ENCODE results near the gene ANKS1A. TPM values are rescaled to one million over a fixed set of nuclear protein-coding genes. Genes with fewer than 3 reads are reported as not detected.
A peak's percentile ranks its signal among the peaks of the same experiment; 100 is the strongest.

The ANKS1A gene
- total and polyA plus RNA-seq, 3 experiments from 2014 or later = 3.0 to 9.6 (median 8.7) TPM

DNA sequence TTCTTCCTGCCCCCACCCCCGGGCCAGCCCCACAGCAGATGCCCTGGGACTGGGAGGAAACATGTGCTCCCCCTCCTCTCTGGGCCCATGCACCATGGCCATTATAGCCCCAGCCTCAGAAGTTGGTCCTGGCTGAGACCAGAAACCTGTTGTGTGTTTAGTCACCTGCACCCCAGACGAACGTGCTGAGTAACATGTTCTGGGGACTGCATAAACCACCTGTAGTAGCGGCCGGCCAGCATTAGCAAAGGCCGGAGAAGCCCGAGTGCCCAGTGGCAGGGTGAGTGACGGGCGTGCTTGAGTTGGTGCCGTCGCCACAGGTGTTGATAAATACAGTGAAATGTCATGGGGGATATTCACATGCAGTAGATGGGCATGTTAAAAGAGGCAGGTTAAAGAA, 178.2 kb downstream of the ANKS1A start:
- H3K4me3 Mint-ChIP-seq = no peak overlapping the region
- H3K4me1 Mint-ChIP-seq = peaks cover 0 to 2% (median 0%) of the 10 kb centered on the region in 3 donors
- H3K36me3 ChIP-seq (ENCODE audit: insufficient read depth, low read length) = no peaks in the 10 kb centered on the region
- H3K27ac Mint-ChIP-seq = no peak overlapping the region
- no peaks in the 10 kb centered on the region for H3K9me3 ChIP-seq (ENCODE audit: low read length)
- H3K27me3 ChIP-seq (ENCODE audit: insufficient read depth, low read length, poor library complexity, severe bottlenecking) = no peaks in the 10 kb centered on the region
- no peaks in the 10 kb centered on the region for H3K9me3 Mint-ChIP-seq
- DNase-seq = no peak
- H3K27ac ChIP-seq (ENCODE audit: low read depth, low read length) = no peak overlapping the region
- CTCF ChIA-PET = no interaction called here
- no peaks in the 10 kb centered on the region for H3K27me3 Mint-ChIP-seq
- H3K36me3 Mint-ChIP-seq = peaks cover 0 to 46% (median 8%) of the 10 kb centered on the region in 3 donors
- no peak overlapping the region for H3K4me3 ChIP-seq (ENCODE audit: low read length)
- no peaks in the 10 kb centered on the region for H3K4me1 ChIP-seq (ENCODE audit: insufficient read depth, low read length)
- POLR2A ChIA-PET = interaction anchor here (0.7 kb wide), 1 partner anchor 578 kb away, joined by 13 read pairs; no protein-coding TSS in a partner anchor

DNA sequence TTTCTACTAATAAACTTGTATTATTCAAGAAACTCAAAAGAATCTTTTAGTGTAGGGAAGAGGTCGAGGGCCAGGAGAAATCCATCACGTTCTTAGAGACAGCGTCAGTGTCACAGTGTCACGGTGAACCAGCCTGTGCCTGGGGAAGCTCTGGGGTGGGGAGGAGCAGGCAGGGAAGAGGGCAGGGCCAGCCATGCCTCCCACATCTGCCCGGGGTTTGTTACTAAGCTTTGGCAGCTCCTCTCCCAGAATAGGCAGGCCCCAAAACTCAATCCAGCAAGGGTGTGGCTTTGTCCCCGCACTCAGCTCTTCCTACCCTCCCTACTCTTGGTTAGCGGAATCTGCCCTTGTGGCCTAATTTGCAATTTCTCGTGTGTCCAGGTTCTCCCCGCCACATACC, 179.2 kb downstream of the ANKS1A start:
- Mint-ChIP-seq H3K4me3 (no peak overlapping the region), H3K27me3 (no peaks in the 10 kb centered on the region), H3K27ac (peak overlapping the region in 1 of 8 donors; percentile 52), H3K36me3 (peaks cover 0 to 41% (median 6%) of the 10 kb centered on the region in 3 donors), H3K4me1 (peaks cover 0 to 2% (median 0%) of the 10 kb centered on the region in 3 donors), H3K9me3 (no peaks in the 10 kb centered on the region)
- Histone ChIP-seq H3K9me3 (ENCODE audit: low read length) (no peaks in the 10 kb centered on the region), H3K27me3 (ENCODE audit: insufficient read depth, low read length, poor library complexity, severe bottlenecking) (no peaks in the 10 kb centered on the region), H3K4me3 (ENCODE audit: low read length) (no peak overlapping the region), H3K4me1 (ENCODE audit: insufficient read depth, low read length) (no peaks in the 10 kb centered on the region), H3K36me3 (ENCODE audit: insufficient read depth, low read length) (no peaks in the 10 kb centered on the region), H3K27ac (ENCODE audit: low read depth, low read length) (no peak overlapping the region)
- CTCF ChIA-PET = no interaction called here
- no peak for DNase-seq
- POLR2A ChIA-PET = no interaction called here

DNA sequence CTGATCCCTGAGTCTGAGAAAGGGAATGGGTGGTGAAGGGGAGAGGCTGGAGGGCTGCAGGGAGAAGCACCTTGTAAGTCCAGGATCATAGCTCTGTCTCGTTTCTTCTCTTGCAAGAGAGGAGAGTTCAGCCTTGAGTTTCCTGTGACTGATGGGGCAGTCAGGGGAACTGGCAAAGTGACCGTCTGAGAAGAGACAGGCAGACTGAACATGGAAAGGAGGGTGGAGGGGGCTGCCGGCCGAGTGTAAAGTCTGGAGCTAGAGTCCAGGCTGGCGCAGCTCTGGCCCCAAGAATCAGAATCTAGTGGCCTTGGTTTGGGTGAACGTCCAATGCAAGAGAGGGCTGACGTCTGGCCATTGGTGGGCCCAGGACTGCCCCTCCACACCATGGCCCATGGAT, 179.6 kb downstream of the ANKS1A start:
- Mint-ChIP-seq H3K4me1 (no peaks in the 10 kb centered on the region), H3K36me3 (peaks cover 0 to 41% (median 6%) of the 10 kb centered on the region in 3 donors), H3K27ac (no peak overlapping the region), H3K4me3 (no peak overlapping the region), H3K9me3 (no peaks in the 10 kb centered on the region), H3K27me3 (no peaks in the 10 kb centered on the region)
- POLR2A ChIA-PET = no interaction called here
- Histone ChIP-seq H3K4me3 (ENCODE audit: low read length) (no peak overlapping the region), H3K4me1 (ENCODE audit: insufficient read depth, low read length) (no peaks in the 10 kb centered on the region), H3K27me3 (ENCODE audit: insufficient read depth, low read length, poor library complexity, severe bottlenecking) (no peaks in the 10 kb centered on the region), H3K27ac (ENCODE audit: low read depth, low read length) (no peak overlapping the region), H3K36me3 (ENCODE audit: insufficient read depth, low read length) (no peaks in the 10 kb centered on the region), H3K9me3 (ENCODE audit: low read length) (no peaks in the 10 kb centered on the region)
- no peak for DNase-seq
- CTCF ChIA-PET = no interaction called here

DNA sequence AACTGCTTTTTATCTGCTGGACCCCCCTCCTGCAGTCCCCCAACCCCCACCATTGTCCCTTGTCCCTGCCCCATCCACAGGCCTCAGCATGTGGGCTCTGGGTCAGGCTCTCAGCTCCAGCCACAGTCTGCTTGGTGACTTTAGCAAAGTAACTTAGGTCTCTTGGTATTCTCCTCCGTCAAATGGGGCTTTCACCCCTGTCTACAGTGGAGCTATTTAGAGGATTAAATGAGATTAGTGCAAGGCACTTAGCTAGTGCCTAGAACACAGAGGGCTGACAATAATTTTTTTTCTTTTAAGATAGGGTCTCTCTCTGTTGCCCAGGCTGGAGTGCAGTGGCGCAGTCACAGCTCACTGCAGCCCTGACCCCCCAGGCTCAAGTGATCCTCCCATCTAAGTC, 180.2 kb downstream of the ANKS1A start:
- Histone ChIP-seq H3K4me3 (ENCODE audit: low read length) (no peak overlapping the region), H3K27me3 (ENCODE audit: insufficient read depth, low read length, poor library complexity, severe bottlenecking) (no peaks in the 10 kb centered on the region), H3K4me1 (ENCODE audit: insufficient read depth, low read length) (no peaks in the 10 kb centered on the region), H3K27ac (ENCODE audit: low read depth, low read length) (no peak overlapping the region), H3K9me3 (ENCODE audit: low read length) (no peaks in the 10 kb centered on the region), H3K36me3 (ENCODE audit: insufficient read depth, low read length) (no peaks in the 10 kb centered on the region)
- ChIA-PET POLR2A (no interaction called here), CTCF (no interaction called here)
- Mint-ChIP-seq H3K27me3 (no peaks in the 10 kb centered on the region), H3K27ac (no peak overlapping the region), H3K36me3 (peaks cover 0 to 43% (median 6%) of the 10 kb centered on the region in 3 donors), H3K4me1 (no peaks in the 10 kb centered on the region), H3K4me3 (no peak overlapping the region), H3K9me3 (no peaks in the 10 kb centered on the region)
- no peak for DNase-seq

DNA sequence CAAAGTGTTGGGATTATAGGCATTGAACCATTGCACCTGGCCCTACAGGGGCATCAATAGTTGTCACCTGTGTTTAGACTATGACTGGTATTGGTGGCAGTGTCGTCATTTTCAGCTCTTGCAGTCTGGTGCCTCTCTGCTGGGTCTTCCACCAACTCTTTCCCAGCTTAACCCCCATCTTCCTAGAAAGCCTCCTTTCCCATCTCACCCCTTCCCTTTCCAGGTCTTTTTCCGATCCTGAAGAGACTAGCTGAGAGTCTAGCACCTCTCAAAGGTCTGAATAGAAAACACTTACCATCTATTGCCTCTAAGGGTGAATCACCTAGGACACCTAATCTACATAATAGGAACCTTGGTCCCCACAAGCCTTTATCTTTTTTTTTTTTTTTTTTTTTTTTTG, 181.1 kb downstream of the ANKS1A start:
- Histone ChIP-seq H3K36me3 (ENCODE audit: insufficient read depth, low read length) (no peaks in the 10 kb centered on the region), H3K4me3 (ENCODE audit: low read length) (no peak overlapping the region), H3K4me1 (ENCODE audit: insufficient read depth, low read length) (no peaks in the 10 kb centered on the region), H3K27me3 (ENCODE audit: insufficient read depth, low read length, poor library complexity, severe bottlenecking) (no peaks in the 10 kb centered on the region), H3K27ac (ENCODE audit: low read depth, low read length) (no peak overlapping the region), H3K9me3 (ENCODE audit: low read length) (no peaks in the 10 kb centered on the region)
- H3K4me3 Mint-ChIP-seq = no peak overlapping the region
- ChIA-PET POLR2A (no interaction called here), CTCF (no interaction called here)
- no peaks in the 10 kb centered on the region for H3K9me3 Mint-ChIP-seq
- DNase-seq = no peak
- H3K36me3 Mint-ChIP-seq = peaks cover 0 to 43% (median 10%) of the 10 kb centered on the region in 3 donors
- H3K27ac Mint-ChIP-seq = no peak overlapping the region
- no peaks in the 10 kb centered on the region for H3K27me3 Mint-ChIP-seq
- no peaks in the 10 kb centered on the region for H3K4me1 Mint-ChIP-seq

DNA sequence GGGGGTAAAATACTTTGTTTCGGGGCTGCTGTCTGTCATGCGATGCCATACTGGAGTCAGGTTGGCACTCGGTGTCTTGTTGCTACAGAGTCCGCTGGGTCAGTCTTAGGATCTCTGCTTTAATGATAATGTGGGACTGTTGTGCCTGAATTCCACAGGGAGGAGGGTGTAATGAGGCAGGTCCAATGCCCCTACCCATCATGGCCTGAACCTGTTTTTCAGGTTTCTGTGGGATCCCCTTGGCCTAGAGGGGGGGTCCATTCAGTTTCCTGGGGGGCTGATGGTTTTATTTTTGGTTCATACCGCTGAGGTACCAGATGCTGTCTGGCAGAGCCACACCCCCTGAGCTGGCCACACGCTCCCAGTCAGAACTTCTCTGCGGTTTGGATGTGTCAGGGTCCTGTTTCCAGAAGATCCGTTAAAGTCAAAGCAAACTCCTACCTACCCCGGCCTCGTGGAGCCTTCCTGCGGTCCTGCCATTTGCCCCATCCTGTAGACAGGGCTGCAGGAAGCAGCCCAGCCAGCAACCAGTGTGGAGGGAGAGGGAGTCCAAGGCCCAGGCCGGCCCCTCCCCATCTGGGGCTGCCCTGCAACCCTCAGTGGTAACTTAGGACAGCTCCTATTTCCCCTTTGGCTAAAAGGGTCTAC, 182.4 kb downstream of the ANKS1A start:
- ChIA-PET POLR2A (no interaction called here), CTCF (no interaction called here)
- no peaks in the 10 kb centered on the region for H3K9me3 Mint-ChIP-seq
- Histone ChIP-seq H3K4me3 (ENCODE audit: low read length) (no peak overlapping the region), H3K4me1 (ENCODE audit: insufficient read depth, low read length) (no peaks in the 10 kb centered on the region), H3K9me3 (ENCODE audit: low read length) (no peaks in the 10 kb centered on the region), H3K27me3 (ENCODE audit: insufficient read depth, low read length, poor library complexity, severe bottlenecking) (no peaks in the 10 kb centered on the region), H3K27ac (ENCODE audit: low read depth, low read length) (no peak overlapping the region), H3K36me3 (ENCODE audit: insufficient read depth, low read length) (no peaks in the 10 kb centered on the region)
- H3K4me3 Mint-ChIP-seq = no peak overlapping the region
- H3K4me1 Mint-ChIP-seq = no peaks in the 10 kb centered on the region
- H3K27me3 Mint-ChIP-seq = no peaks in the 10 kb centered on the region
- peak overlapping the region in 1 of 8 donors; percentile 24 for H3K27ac Mint-ChIP-seq
- H3K36me3 Mint-ChIP-seq = peaks cover 0 to 41% (median 10%) of the 10 kb centered on the region in 3 donors
- DNase-seq = no peak

DNA sequence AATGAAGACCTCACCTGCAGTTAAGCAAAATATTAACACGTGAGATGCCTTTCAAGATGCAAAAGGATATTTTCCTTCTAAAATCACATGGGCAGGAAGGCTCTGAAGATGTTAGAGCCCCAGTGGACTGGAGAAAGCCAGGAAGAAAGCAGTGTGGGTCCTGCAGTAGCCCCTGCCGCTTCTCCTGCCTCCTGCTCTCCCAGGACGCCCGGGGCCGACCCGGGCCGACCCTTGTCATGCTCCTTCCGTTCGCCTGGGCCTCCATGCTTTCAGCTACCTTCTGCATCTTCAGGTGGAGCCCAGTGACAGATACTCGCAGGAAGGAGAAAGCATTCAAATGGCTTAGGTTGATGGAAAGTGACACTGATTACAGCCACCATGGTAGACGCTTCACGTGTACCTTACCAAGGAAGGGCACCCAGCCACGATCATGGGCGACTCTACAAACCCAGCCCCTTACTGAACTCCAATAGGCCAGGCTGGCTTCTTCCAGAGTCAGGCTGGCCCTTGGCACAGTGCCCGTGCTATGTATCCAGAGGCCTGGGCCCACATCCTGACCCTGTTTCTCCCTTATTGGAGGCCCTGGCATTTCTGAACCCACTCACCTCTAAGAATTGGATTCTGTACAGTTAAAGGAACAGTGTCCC, 183.1 kb downstream of the ANKS1A start:
- no peak for DNase-seq
- H3K27ac ChIP-seq (ENCODE audit: low read depth, low read length) = no peak overlapping the region
- Mint-ChIP-seq H3K36me3 (peaks cover 0 to 44% (median 14%) of the 10 kb centered on the region in 3 donors), H3K4me1 (no peaks in the 10 kb centered on the region), H3K27me3 (no peaks in the 10 kb centered on the region), H3K9me3 (no peaks in the 10 kb centered on the region), H3K27ac (peak overlapping the region in 1 of 8 donors; percentile 50), H3K4me3 (no peak overlapping the region)
- no peaks in the 10 kb centered on the region for H3K4me1 ChIP-seq (ENCODE audit: insufficient read depth, low read length)
- no peak overlapping the region for H3K4me3 ChIP-seq (ENCODE audit: low read length)
- H3K36me3 ChIP-seq (ENCODE audit: insufficient read depth, low read length) = no peaks in the 10 kb centered on the region
- no peaks in the 10 kb centered on the region for H3K27me3 ChIP-seq (ENCODE audit: insufficient read depth, low read length, poor library complexity, severe bottlenecking)
- ChIA-PET CTCF (no interaction called here), POLR2A (interaction anchor here (0.6 kb wide), 1 partner anchor 202 kb away, joined by 7 read pairs; no protein-coding TSS in a partner anchor)
- H3K9me3 ChIP-seq (ENCODE audit: low read length) = no peaks in the 10 kb centered on the region

DNA sequence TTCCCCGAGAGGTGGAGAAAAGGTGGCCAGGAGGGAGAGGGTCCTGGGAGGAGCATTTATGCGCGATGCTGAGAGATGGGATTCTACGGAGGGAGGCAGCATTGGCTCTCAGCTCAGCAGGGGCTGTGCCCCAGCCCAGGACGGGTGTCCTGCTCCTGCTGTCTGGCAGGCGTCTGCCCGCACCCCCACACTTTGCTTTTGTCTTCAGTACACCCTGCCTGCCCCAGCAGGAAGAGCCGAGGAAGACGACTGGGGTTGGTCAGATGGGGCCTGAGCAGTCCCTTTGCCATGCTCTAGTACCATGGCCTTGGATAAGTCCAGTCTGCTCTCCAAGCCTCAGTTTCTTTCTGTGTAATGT, 183.6 kb downstream of the ANKS1A start:
- POLR2A ChIA-PET = interaction anchor here (0.6 kb wide), 1 partner anchor 201 kb away, joined by 7 read pairs; no protein-coding TSS in a partner anchor
- no peaks in the 10 kb centered on the region for H3K27me3 ChIP-seq (ENCODE audit: insufficient read depth, low read length, poor library complexity, severe bottlenecking)
- no peak for DNase-seq

More for the DNA sequence above, 183.6 kb downstream of the ANKS1A start:
- H3K27ac ChIP-seq (ENCODE audit: low read depth, low read length) = no peak overlapping the region
- H3K4me1 Mint-ChIP-seq = no peaks in the 10 kb centered on the region
- H3K4me1 ChIP-seq (ENCODE audit: insufficient read depth, low read length) = no peaks in the 10 kb centered on the region
- H3K9me3 Mint-ChIP-seq = no peaks in the 10 kb centered on the region
- H3K9me3 ChIP-seq (ENCODE audit: low read length) = no peaks in the 10 kb centered on the region
- peak overlapping the region in 1 of 8 donors; percentile 50 for H3K27ac Mint-ChIP-seq
- CTCF ChIA-PET = no interaction called here
- no peak overlapping the region for H3K4me3 ChIP-seq (ENCODE audit: low read length)
- no peaks in the 10 kb centered on the region for H3K27me3 Mint-ChIP-seq
- H3K36me3 Mint-ChIP-seq = peaks cover 0 to 43% (median 15%) of the 10 kb centered on the region in 3 donors
- no peaks in the 10 kb centered on the region for H3K36me3 ChIP-seq (ENCODE audit: insufficient read depth, low read length)
- no peak overlapping the region for H3K4me3 Mint-ChIP-seq

Data from CD8-positive, alpha-beta memory T cell (primary cell).